SJCRH30 (cell line): ENCODE measurements around the gene PLAAT3. TPM values are rescaled to one million over a fixed set of nuclear protein-coding genes. Genes with fewer than 3 reads are reported as not detected.
"Not testable (repeated sequence)": the region's sequence is repeated elsewhere in the genome, so short reads cannot be mapped to it uniquely, and the experiment has no call there.

ENCODE experiments used
- DNase-seq, 2 experiments: peaks; one replicate each; pipeline ENCODE4 v3.0.0-alpha.2; 2015 to 2020
- H3K27ac ChIP-seq: fragments of 250-450 bp; sonication (Bioruptor Pico); 2 replicates; pipeline ENCODE4 v1.5.1; 2020; ENCODE audit warnings: mild to moderate bottlenecking, moderate library complexity
- H3K27me3 ChIP-seq: fragments of 250-450 bp; sonication (Bioruptor Pico); 2 replicates; pipeline ENCODE4 v1.5.1; 2020; ENCODE audit warnings: mild to moderate bottlenecking, moderate library complexity
- H3K36me3 ChIP-seq: fragments of 250-450 bp; sonication (Bioruptor Pico); 2 replicates; pipeline ENCODE4 v1.5.1; 2020; ENCODE audit warnings: mild to moderate bottlenecking, moderate library complexity
- H3K4me1 ChIP-seq: fragments of 250-450 bp; sonication (Bioruptor Pico); 2 replicates; pipeline ENCODE4 v1.5.1; 2020; ENCODE audit warnings: mild to moderate bottlenecking, moderate library complexity
- H3K4me3 ChIP-seq: fragments of 250-450 bp; sonication (Bioruptor Pico); 2 replicates; pipeline ENCODE4 v1.5.1; 2020; ENCODE audit warnings: mild to moderate bottlenecking, moderate library complexity
- H3K9me3 ChIP-seq: fragments of 250-450 bp; sonication (Bioruptor Pico); replicated peaks from 2 replicates; pipeline ENCODE4 v1.5.1; 2020; ENCODE audit warnings: mild to moderate bottlenecking, moderate library complexity
- total RNA-seq: library from RNA; depleted of rRNA; stranded (reverse); fragments of >200 nt; shearing (Covaris generic); gene quantifications from 2 replicates; pipeline ENCODE4 v1.2.3, GENCODE V29; 2014; rRNA removed

Gene PLAAT3
- total RNA-seq = 7.7 and 10.0 TPM in 2 replicates

DNA sequence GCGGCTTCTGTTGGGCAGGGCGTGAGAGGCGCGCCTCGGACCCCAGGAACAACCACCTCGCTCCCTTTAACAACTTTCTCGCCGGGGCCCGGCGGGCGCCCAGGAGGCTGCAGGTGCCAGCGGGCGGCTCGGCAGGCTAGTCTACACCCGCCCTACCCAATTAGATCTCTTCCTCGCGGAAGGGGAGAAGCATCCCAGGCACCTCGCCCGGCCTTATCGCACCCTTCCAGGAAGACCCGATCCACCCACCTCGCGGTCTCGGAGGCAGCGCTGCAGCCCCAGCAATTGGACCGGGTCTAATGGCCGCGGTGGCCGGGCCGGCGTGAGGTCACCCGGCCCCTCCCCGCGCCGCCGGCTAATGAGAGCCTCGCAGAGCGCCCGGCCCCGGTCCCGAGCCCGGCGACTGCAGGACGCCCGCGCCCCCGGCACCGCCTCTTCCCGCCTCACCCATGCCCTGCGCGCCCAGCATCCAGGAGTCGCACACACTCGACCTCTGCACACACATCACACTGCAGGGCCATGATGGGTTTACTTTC lies at the start of gene PLAAT3:
PLAAT3 (minus strand) TSS at position 298 of the 536 bp plus-strand sequence. CDS start 419 bp downstream, outside the sequence.
- H3K4me3 ChIP-seq = peak within 1 kb of the TSS; percentile 60
- DNase-seq = peak in 1 of 2 experiments; percentile 22
- peaks cover 13% of the 10 kb centered on the region for H3K4me1 ChIP-seq
- H3K36me3 ChIP-seq = no peaks in the 10 kb centered on the region
- no peaks in the 10 kb centered on the region for H3K9me3 ChIP-seq
- H3K27ac ChIP-seq = peak within 1 kb of the TSS; percentile 73
- H3K27me3 ChIP-seq = no peaks in the 10 kb centered on the region

DNA sequence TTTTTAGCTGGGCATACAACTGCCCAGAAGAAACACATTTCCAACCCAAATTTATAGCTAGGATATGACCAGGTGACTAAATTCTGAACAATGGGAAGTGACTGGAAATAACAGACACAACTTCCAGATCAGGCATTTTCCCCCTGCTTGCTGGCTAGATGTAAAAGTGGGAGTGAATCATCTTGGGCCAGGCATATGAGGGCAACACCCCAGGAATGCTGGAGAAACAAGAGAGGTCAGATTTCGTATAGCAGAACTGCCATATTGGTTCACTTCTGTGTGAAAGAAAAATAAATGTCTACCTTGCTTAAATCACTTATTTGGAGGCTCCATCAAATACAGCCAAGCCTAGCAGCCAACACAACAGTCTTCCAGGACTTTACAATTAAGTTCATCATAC lies 49.6 kb upstream of the PLAAT3 start:
- Histone ChIP-seq H3K4me3 (no peak overlapping the region), H3K4me1 (peaks cover 9% of the 10 kb centered on the region), H3K27ac (no peak overlapping the region), H3K9me3 (no peaks in the 10 kb centered on the region), H3K36me3 (no peaks in the 10 kb centered on the region), H3K27me3 (no peaks in the 10 kb centered on the region)
- DNase-seq = no peak

DNA sequence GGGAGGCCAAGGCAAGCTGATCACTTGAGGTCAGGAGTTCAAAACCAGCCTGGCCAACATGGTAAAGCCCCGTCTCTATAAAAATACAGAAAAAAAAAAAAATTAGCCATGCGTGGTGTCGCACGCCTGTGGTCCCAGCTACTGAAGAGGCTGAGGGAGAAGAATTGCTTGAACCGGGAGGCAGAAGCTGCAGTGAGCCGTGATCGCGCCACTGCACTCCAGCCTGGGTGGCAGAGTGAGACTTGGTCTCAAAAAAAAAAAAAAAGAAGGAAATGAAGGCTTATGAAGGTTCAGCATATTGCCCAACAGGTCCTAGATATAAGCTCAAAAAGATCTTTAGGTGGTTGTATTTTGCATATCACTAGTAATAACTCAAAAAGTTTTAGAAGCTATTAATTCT lies 46.7 kb upstream of the PLAAT3 start:
- Histone ChIP-seq H3K36me3 (no peaks in the 10 kb centered on the region), H3K27ac (no peak overlapping the region), H3K4me3 (no peak overlapping the region), H3K27me3 (no peaks in the 10 kb centered on the region), H3K9me3 (no peaks in the 10 kb centered on the region), H3K4me1 (peaks cover 4% of the 10 kb centered on the region; the same call in 1 of the 2 replicates)
- no peak for DNase-seq

GRCh38 chr11:63652671-63653070 lies 38.4 kb upstream of the PLAAT3 start:
- Histone ChIP-seq H3K36me3 (peaks cover 2% of the 10 kb centered on the region; the same call in 1 of the 2 replicates), H3K4me1 (no peaks in the 10 kb centered on the region), H3K27me3 (no peaks in the 10 kb centered on the region), H3K27ac (no peak overlapping the region), H3K4me3 (no peak overlapping the region), H3K9me3 (no peaks in the 10 kb centered on the region)
- no peak for DNase-seq

GRCh38 chr11:63643205-63643604 lies 29.0 kb upstream of the PLAAT3 start:
- peaks cover 17% of the 10 kb centered on the region for H3K36me3 ChIP-seq
- no peaks in the 10 kb centered on the region for H3K9me3 ChIP-seq

GRCh38 chr11:63641727-63642126 lies 27.5 kb upstream of the PLAAT3 start:
- H3K9me3 ChIP-seq = no peaks in the 10 kb centered on the region
- no peak overlapping the region for H3K27ac ChIP-seq
- no peak overlapping the region for H3K4me3 ChIP-seq
- DNase-seq = no peak
- no peaks in the 10 kb centered on the region for H3K4me1 ChIP-seq
- peaks cover 12% of the 10 kb centered on the region for H3K36me3 ChIP-seq
- no peaks in the 10 kb centered on the region for H3K27me3 ChIP-seq

More at GRCh38 chr11:63643205-63643604, 29.0 kb upstream of the PLAAT3 start:
- Histone ChIP-seq H3K27ac (no peak overlapping the region), H3K27me3 (no peaks in the 10 kb centered on the region), H3K4me3 (no peak overlapping the region), H3K4me1 (no peaks in the 10 kb centered on the region)
- DNase-seq = no peak

DNA sequence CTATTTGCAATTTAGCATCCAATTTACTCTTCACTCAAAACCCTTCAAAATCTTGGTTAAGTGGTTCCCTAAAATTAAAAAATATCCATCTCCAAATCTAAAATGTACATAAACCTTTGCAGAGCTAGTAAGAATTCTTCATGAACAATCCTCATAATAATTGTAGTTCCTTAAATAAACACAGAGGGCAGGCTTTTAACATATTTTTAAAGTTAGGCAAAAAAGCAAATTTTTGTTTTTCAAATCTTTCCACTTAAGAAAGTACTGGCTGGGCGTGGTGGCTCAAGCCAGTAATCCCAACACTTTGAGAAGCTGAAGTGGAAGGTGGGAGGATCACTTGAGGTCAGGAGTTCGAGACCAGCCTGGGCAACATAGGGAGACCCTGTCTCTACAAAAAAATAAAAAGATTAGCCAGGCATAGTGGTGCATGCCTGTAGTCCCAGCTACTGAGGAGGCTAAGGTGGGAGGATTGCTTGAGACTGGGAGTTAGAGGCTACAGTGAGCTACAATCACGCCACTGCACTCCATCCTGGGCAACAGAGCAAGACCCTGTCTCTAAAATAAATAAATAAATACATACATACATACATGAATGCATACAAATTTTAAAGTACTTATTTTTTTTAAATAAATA lies 25.1 kb upstream of the PLAAT3 start:
- Histone ChIP-seq H3K27me3 (no peaks in the 10 kb centered on the region), H3K27ac (no peak overlapping the region), H3K4me3 (no peak overlapping the region), H3K36me3 (peaks cover 12% of the 10 kb centered on the region), H3K4me1 (no peaks in the 10 kb centered on the region), H3K9me3 (no peaks in the 10 kb centered on the region)
- DNase-seq = no peak

- not testable (repeated sequence) for H3K9me3 ChIP-seq, H3K4me3 ChIP-seq, H3K27me3 ChIP-seq, H3K27ac ChIP-seq, H3K4me1 ChIP-seq, DNase-seq
- peaks cover 10% of the 10 kb centered on the region for H3K36me3 ChIP-seq
Measured at GRCh38 chr11:63638436-63638835, 24.2 kb upstream of the PLAAT3 start.

DNA sequence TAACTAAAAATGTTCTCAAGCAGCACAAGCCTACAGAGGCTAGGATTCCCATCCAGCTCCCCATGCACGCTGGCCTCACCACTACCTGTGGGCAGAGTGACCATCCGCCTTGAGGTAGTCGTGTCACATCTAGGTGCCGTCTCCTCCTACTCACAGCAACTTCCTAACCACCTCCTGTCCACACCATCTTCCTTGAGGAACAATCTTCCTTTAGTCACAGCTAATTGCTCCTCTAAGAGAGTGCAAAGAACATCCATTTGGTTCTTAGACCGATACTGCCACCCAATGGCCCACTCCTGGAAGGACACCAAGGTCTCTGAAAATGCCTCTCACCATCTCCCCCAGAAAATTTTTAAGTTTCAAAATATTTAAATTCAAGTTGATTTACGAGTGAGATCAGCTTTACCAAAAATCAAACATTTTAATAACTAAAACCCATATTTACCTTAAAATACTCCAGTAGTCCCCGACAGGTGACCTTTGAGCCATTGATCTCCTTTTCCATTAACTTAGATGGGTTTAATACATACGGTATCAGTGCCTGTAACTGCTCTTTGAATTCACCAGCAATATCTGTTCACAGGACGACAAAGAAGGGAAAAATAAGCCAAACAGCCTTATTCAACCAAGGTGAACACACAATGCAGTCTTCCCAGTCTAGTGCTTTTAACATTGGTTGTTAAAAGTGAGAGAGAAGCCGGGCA lies 21.7 kb upstream of the PLAAT3 start:
- Histone ChIP-seq H3K36me3 (peaks cover 9% of the 10 kb centered on the region), H3K4me3 (no peak overlapping the region), H3K9me3 (no peaks in the 10 kb centered on the region), H3K27ac (no peak overlapping the region), H3K27me3 (no peaks in the 10 kb centered on the region), H3K4me1 (no peaks in the 10 kb centered on the region)
- DNase-seq = peak; percentile 43 to 78

- no peaks in the 10 kb centered on the region for H3K9me3 ChIP-seq
- H3K36me3 ChIP-seq = peaks cover 20% of the 10 kb centered on the region
Measured at GRCh38 chr11:63629426-63629825, 15.2 kb upstream of the PLAAT3 start.

DNA sequence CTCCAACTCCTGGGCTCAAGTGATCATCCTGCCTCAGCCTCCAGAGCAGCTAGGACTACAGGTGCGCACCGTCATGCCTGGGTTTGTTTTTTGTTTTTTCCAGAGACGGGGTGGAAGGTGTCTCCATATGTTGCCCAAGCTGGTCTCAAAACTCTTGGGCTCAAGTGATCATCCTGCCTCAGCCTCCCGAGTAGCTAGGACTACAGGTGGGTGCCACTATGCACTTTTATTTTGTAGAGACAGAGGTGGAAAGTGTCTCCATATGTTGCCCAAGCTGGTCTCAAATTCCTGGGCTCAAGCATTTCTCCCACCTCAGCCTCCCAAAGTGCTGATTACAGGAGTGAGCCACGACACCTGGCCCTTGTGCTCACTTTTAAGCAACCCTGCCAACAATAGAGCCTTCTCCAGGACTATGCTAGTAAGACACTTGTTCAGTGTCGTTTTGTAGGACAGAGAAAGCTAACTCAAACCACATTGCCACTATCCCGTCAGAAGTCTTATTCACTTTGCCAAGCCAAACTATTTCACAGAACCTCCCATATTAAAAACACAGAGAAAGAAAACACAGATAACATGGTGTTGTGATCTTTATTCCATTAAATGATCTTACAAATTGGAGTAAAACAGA lies 9.4 kb upstream of the PLAAT3 start:
- no peak for DNase-seq

More at GRCh38 chr11:63629426-63629825, 15.2 kb upstream of the PLAAT3 start:
- no peak overlapping the region for H3K4me3 ChIP-seq
- peak; percentile 62 to 77 for DNase-seq
- no peaks in the 10 kb centered on the region for H3K4me1 ChIP-seq
- H3K27me3 ChIP-seq = no peaks in the 10 kb centered on the region
- no peak overlapping the region for H3K27ac ChIP-seq

DNA sequence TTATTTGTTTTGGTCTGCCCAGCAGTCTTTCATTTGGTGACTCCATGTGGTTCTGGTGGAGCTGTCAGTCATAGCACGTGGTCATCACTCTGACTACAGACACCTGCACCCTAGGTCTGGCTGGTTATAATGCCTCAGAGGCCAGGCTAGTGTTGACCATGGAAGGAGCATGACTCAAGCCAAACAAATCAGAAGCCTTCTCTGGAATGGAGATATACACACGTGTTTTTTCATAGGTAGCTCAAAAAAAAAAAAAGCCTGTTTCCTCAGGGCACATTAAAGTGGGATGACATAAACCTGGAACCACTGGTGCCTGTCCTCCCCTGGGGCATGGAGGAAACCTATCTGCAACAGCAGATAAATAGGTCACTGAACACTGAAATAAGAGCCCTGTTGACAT lies 8.1 kb upstream of the PLAAT3 start:
- H3K27ac ChIP-seq = no peak overlapping the region
- 0 out of 2 replicates have a peak, but pooled peaks cover 2% of the 10 kb centered on the region for H3K36me3 ChIP-seq
- DNase-seq = no peak
- no peak overlapping the region for H3K4me3 ChIP-seq
- no peaks in the 10 kb centered on the region for H3K27me3 ChIP-seq
- no peaks in the 10 kb centered on the region for H3K4me1 ChIP-seq
- H3K9me3 ChIP-seq = no peaks in the 10 kb centered on the region

More for the DNA sequence above, 9.4 kb upstream of the PLAAT3 start:
- H3K4me1 ChIP-seq = no peaks in the 10 kb centered on the region
- no peaks in the 10 kb centered on the region for H3K27me3 ChIP-seq
- H3K4me3 ChIP-seq = no peak overlapping the region
- H3K9me3 ChIP-seq = no peaks in the 10 kb centered on the region
- H3K27ac ChIP-seq = no peak overlapping the region
- H3K36me3 ChIP-seq = peaks cover 2% of the 10 kb centered on the region; the same call in 1 of the 2 replicates

DNA sequence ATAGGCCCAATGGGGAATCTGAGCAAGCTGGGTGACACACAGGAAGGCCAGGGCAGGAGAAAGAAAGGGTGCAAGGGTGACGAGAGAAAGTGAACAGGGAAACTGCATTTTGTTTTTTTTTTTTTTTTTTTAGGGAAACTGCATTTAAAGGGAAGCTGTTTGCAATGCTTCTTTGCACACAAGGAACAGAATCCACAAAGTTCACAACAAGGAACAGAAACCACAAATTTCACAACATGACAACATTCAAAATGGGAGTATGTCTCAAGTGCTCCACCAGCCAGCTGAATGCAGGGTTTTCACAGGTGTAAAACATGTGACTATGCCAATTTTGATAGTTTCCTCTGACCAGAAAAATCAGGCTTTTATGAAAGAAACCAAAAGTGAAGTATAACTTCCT lies 6.8 kb upstream of the PLAAT3 start:
- no peak for DNase-seq
- H3K27ac ChIP-seq = no peak overlapping the region
- no peaks in the 10 kb centered on the region for H3K4me1 ChIP-seq
- H3K9me3 ChIP-seq = no peaks in the 10 kb centered on the region
- H3K36me3 ChIP-seq = no peaks in the 10 kb centered on the region
- H3K4me3 ChIP-seq = no peak overlapping the region
- no peaks in the 10 kb centered on the region for H3K27me3 ChIP-seq

GRCh38 chr11:63619967-63620366 lies 5.7 kb upstream of the PLAAT3 start:
- H3K4me3 ChIP-seq = no peak overlapping the region
- no peaks in the 10 kb centered on the region for H3K9me3 ChIP-seq
- no peak overlapping the region for H3K27ac ChIP-seq
- DNase-seq = no peak
- no peaks in the 10 kb centered on the region for H3K27me3 ChIP-seq
- H3K36me3 ChIP-seq = no peaks in the 10 kb centered on the region
- no peaks in the 10 kb centered on the region for H3K4me1 ChIP-seq

- not testable (repeated sequence) for H3K4me1 ChIP-seq, H3K27me3 ChIP-seq, H3K27ac ChIP-seq, DNase-seq, H3K9me3 ChIP-seq, H3K36me3 ChIP-seq, H3K4me3 ChIP-seq
Measured at GRCh38 chr11:63617686-63618085, 3.5 kb upstream of the PLAAT3 start.
